ENCODE data around the gene ZBTB7C. TPM values are rescaled to one million over a fixed set of nuclear protein-coding genes. Genes with fewer than 3 reads are reported as not detected.

ZBTB7C gene
- total and polyA plus RNA-seq, 9 of the 15 experiments (the other 6 are each of a cell fraction or from before 2014, with no cell fraction given): not detected

GRCh38 chr18:48090021-48090420 is 319.2 kb downstream of the ZBTB7C start (continued):
- TF ChIP-seq ETV5 (CRISPR knock-in tag; IDR thresholded peaks at IDR 0.05; ENCODE audit: low read depth): no peak
- no peak for TF ChIP-seq ZNF165 (CRISPR knock-in tag; IDR thresholded peaks at IDR 0.05; ENCODE audit: borderline replicate concordance)
- no peak for TF ChIP-seq RFX7 (CRISPR knock-in tag; IDR thresholded peaks at IDR 0.05)
- TF ChIP-seq DEAF1 (CRISPR knock-in tag; IDR thresholded peaks at IDR 0.05): no peak

GRCh38 chr18:48085781-48086487 is 323.2 kb downstream of the ZBTB7C start:
- Histone ChIP-seq H3K9ac (ENCODE audit: insufficient read depth in 1 of 2, low read depth in 2 of 2, low read length in 2 of 2) (no peak overlapping the region), H3K79me2 (ENCODE audit: control insufficient read depth, insufficient read depth, low read length) (no peaks in the 10 kb centered on the region), H3K4me1 (replicated peaks in 1 of 2; ENCODE audit: control insufficient read depth in 2 of 2, insufficient read depth in 2 of 2, low read length in 2 of 2) (no peaks in the 10 kb centered on the region; a peak in 2 of 5 replicates), H3K27ac (ENCODE audit: extremely low read depth, low read depth, low read length) (no peak overlapping the region), H3K36me3 (ENCODE audit: control insufficient read depth, insufficient read depth, low read length) (no peaks in the 10 kb centered on the region), H3K9me3 (replicated peaks; ENCODE audit: control insufficient read depth, insufficient read depth, low read depth, low read length) (no peaks in the 10 kb centered on the region), H3K4me2 (ENCODE audit: insufficient read depth, low read length) (no peak overlapping the region), H2AFZ (ENCODE audit: low read depth, low read length) (no peak overlapping the region), H3K4me3 (no peak overlapping the region), H3K9me1 (ENCODE audit: control insufficient read depth, insufficient read depth, low read length) (no peaks in the 10 kb centered on the region), H3K27me3 (ENCODE audit: control insufficient read depth in 2 of 2, insufficient read depth in 2 of 2, low read length in 2 of 2) (peaks cover 0 to 10% of the 10 kb centered on the region in 2 experiments; a peak in 2 of 5 replicates), H4K20me1 (replicated peaks; ENCODE audit: control insufficient read depth, insufficient read depth, low read length) (no peaks in the 10 kb centered on the region; the same call in 1 of the 2 replicates)
- intact Hi-C loops (cut with micrococcal nuclease) (no loop called here), in situ Hi-C loops (cut with MboI) (no loop called here)
- POLR2A ChIA-PET: no interaction called here
- BruUV-seq (replicated peaks): no TSS peak
- TF ChIP-seq EHMT2 (IDR thresholded peaks at IDR 0.05): no peak
- TF ChIP-seq ZNF655 (CRISPR knock-in tag; IDR thresholded peaks at IDR 0.05): no peak
- no peak for TF ChIP-seq PHTF2 (CRISPR knock-in tag; IDR thresholded peaks at IDR 0.05)
- peak; percentile 70 for TF ChIP-seq RBM25 (IDR thresholded peaks at IDR 0.05; ENCODE audit: low read depth, low read length, severe bottlenecking)
- no peak for TF ChIP-seq ZNF436 (CRISPR knock-in tag; IDR thresholded peaks at IDR 0.05)
- no peak for TF ChIP-seq TEAD2 (tag; IDR thresholded peaks at IDR 0.05)
- ATAC-seq (no peak), DNase-seq (ENCODE audit: extremely low read depth in 1 of 4, low spot score in 3 of 4) (no peak), FAIRE-seq (no peak)
- CTCF ChIA-PET (ENCODE audit: low intra/inter-chr PET ratio): no interaction called here
- 0% methylated on average over 4 of the region's 4 CpGs for WGBS (ENCODE audit: insufficient coverage, low coverage, missing lambda C conversion rate)

Data from K562 (cell line).